Astrocyte (in vitro differentiated cells and primary cell): Measurements from ENCODE around the gene PEX11G. TPM values are rescaled to one million over a fixed set of nuclear protein-coding genes. Genes with fewer than 3 reads are reported as not detected.
"Not testable (repeated sequence)": the region's sequence is repeated elsewhere in the genome, so short reads cannot be mapped to it uniquely, and the experiment has no call there.

Experiments used
- DNase-seq: peaks from one replicate; pipeline ENCODE4 v3.0.0-alpha.2; 2010; ENCODE audit warnings: low read depth
- FAIRE-seq: peaks from 2 replicates; lab custom pipeline; 2011; peaks lifted over from hg19 to GRCh38; lab: Jason Lieb, UNC
- H2AFZ ChIP-seq: 2 replicates; pipeline ENCODE4 v1.6.0; 2012; ENCODE audit warnings: low read depth, low read length, inconsistent platforms
- H3K27ac ChIP-seq: 2 replicates; pipeline ENCODE4 v1.5.1; 2011; ENCODE audit warnings: low read depth, low read length, inconsistent platforms
- H3K27me3 ChIP-seq: 2 replicates; pipeline ENCODE4 v1.6.0; 2011; ENCODE audit warnings: low read length, inconsistent platforms; ENCODE audit not compliant: insufficient read depth
- H3K36me3 ChIP-seq: 2 replicates; pipeline ENCODE4 v1.5.1; 2011; ENCODE audit warnings: low read length, inconsistent platforms; ENCODE audit not compliant: insufficient read depth
- H3K4me1 ChIP-seq: 2 replicates; pipeline ENCODE4 v1.5.1; 2011; ENCODE audit warnings: low read length, inconsistent platforms; ENCODE audit not compliant: insufficient read depth
- H3K4me2 ChIP-seq: 2 replicates; pipeline ENCODE4 v1.6.0; 2012; ENCODE audit warnings: low read length, inconsistent platforms
- H3K4me3 ChIP-seq: 2 replicates; pipeline ENCODE4 v1.5.1; 2011; ENCODE audit warnings: low read depth, mild to moderate bottlenecking, low read length, inconsistent platforms; ENCODE audit not compliant: insufficient read depth
- H3K79me2 ChIP-seq: 2 replicates; pipeline ENCODE4 v1.6.0; 2012; ENCODE audit warnings: mild to moderate bottlenecking, low read length, inconsistent platforms; ENCODE audit not compliant: insufficient read depth
- H3K9ac ChIP-seq: 2 replicates; pipeline ENCODE4 v1.6.0; 2012; ENCODE audit warnings: mild to moderate bottlenecking, low read length, inconsistent platforms
- H3K9me3 ChIP-seq: 2 replicates; pipeline ENCODE4 v1.5.1; 2012; ENCODE audit warnings: low read depth, mild to moderate bottlenecking, low read length, inconsistent platforms; ENCODE audit not compliant: insufficient read depth
- H4K20me1 ChIP-seq: 2 replicates; pipeline ENCODE4 v1.6.0; 2012; ENCODE audit warnings: low read length, inconsistent platforms; ENCODE audit not compliant: insufficient read depth
- H3K27ac Mint-ChIP-seq: one replicate; pipeline ENCODE4 v1.8.0; 2021; ENCODE audit warnings: mild to moderate bottlenecking, mixed read lengths; ENCODE audit not compliant: unreplicated experiment
- H3K27me3 Mint-ChIP-seq: one replicate; pipeline ENCODE4 v1.8.0; 2021; ENCODE audit warnings: low read depth, mixed read lengths; ENCODE audit not compliant: unreplicated experiment
- H3K36me3 Mint-ChIP-seq: one replicate; pipeline ENCODE4 v1.8.0; 2021; ENCODE audit warnings: low read depth, mixed read lengths; ENCODE audit not compliant: unreplicated experiment
- H3K4me1 Mint-ChIP-seq: one replicate; pipeline ENCODE4 v1.8.0; 2021; ENCODE audit warnings: low read depth, mixed read lengths; ENCODE audit not compliant: unreplicated experiment
- H3K4me3 Mint-ChIP-seq: one replicate; pipeline ENCODE4 v1.8.0; 2021; ENCODE audit warnings: mild to moderate bottlenecking, moderate library complexity, mixed read lengths; ENCODE audit not compliant: unreplicated experiment
- H3K9me3 Mint-ChIP-seq: one replicate; pipeline ENCODE4 v1.8.0; 2021; ENCODE audit warnings: mild to moderate bottlenecking, mixed read lengths; ENCODE audit not compliant: unreplicated experiment
- EZH2 ChIP-seq: IDR thresholded peaks from 2 replicates; pipeline ENCODE4 v1.6.1; 2012; ENCODE audit warnings: mild to moderate bottlenecking, low read length, inconsistent platforms; ENCODE audit not compliant: insufficient read depth
- total RNA-seq: library from RNA; stranded (reverse); gene quantifications from 2 replicates; pipeline ENCODE4 v1.2.1, GENCODE V29; 2021
- TF ChIP-seq, protein P1 (sequence below): IDR thresholded peaks from 2 replicates; pipeline ENCODE4 v1.5.1; 2011; ENCODE audit warnings: low read depth, mild to moderate bottlenecking, inconsistent platforms, low read length, moderate library complexity; ENCODE audit not compliant: insufficient read depth

The PEX11G gene
- total RNA-seq, 1 donor from 2014 or later = 1.7 TPM

DNA sequence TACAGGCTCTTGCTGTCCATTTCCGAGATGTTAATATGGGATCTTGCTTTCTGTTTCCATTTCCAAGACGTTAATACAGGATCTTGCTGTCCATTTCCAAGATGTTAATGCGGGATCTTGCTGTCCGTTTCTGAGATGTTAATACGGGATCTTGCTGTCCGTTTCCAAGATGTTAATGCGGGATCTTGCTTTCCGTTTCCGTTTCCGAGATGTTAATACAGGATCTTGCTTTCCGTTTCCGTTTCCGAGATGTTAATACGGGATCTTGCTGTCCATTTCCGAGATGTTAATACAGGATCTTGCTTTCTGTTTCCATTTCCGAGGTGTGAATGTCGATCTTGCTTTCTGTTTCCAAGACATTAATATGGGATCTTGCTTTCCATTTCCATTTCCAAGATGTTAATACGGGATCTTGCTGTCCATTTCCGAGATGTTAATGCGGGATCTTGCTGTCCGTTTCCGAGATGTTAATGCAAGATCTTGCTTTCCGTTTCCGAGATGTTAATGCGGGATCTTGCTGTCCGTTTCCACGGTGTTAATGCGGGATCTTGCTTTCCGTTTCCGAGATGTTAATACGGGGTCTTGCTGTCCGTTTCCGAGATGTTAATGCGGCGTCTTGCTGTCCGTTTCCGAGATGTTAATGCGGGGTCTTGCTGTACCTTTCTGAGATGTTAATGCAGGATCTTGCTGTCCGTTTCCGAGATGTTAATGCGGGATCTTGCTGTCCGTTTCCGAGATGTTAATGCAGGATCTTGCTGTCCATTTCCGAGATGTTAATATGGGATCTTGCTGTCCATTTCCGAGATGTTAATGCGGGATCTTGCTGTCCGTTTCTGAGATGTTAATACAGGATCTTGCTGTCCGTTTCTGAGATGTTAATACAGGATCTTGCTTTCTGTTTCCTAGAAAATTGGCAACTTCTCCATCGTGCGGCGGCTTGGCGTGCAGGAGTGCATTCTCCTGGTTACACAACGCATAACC lies 38.3 kb downstream of the PEX11G start:
- TF ChIP-seq, protein P1, sequence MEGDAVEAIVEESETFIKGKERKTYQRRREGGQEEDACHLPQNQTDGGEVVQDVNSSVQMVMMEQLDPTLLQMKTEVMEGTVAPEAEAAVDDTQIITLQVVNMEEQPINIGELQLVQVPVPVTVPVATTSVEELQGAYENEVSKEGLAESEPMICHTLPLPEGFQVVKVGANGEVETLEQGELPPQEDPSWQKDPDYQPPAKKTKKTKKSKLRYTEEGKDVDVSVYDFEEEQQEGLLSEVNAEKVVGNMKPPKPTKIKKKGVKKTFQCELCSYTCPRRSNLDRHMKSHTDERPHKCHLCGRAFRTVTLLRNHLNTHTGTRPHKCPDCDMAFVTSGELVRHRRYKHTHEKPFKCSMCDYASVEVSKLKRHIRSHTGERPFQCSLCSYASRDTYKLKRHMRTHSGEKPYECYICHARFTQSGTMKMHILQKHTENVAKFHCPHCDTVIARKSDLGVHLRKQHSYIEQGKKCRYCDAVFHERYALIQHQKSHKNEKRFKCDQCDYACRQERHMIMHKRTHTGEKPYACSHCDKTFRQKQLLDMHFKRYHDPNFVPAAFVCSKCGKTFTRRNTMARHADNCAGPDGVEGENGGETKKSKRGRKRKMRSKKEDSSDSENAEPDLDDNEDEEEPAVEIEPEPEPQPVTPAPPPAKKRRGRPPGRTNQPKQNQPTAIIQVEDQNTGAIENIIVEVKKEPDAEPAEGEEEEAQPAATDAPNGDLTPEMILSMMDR = no peak
- Histone ChIP-seq H3K4me1 (no peaks in the 10 kb centered on the region), H3K4me3 (no peak overlapping the region), H3K36me3 (peaks cover 16% of the 10 kb centered on the region), H3K4me2 (no peak overlapping the region), H2AFZ (no peak overlapping the region), H3K27ac (no peak overlapping the region), H3K9me3 (peaks cover 12% of the 10 kb centered on the region), H4K20me1 (peaks cover 14% of the 10 kb centered on the region), H3K9ac (no peak overlapping the region), H3K79me2 (peaks cover 40% of the 10 kb centered on the region), H3K27me3 (no peaks in the 10 kb centered on the region)
- no peaks in the 10 kb centered on the region for H3K27me3 Mint-ChIP-seq
- H3K4me3 Mint-ChIP-seq = no peak overlapping the region
- DNase-seq (peak; percentile 47), FAIRE-seq (peak; percentile 100)
- H3K4me1 Mint-ChIP-seq = no peaks in the 10 kb centered on the region
- peaks cover 57% of the 10 kb centered on the region for H3K36me3 Mint-ChIP-seq
- H3K27ac Mint-ChIP-seq = no peak overlapping the region
- peaks cover 14% of the 10 kb centered on the region for H3K9me3 Mint-ChIP-seq

- H3K4me1 Mint-ChIP-seq, H3K4me1 ChIP-seq, H3K4me2 ChIP-seq, DNase-seq, H3K27me3 Mint-ChIP-seq, H3K4me3 Mint-ChIP-seq, H3K27me3 ChIP-seq, H2AFZ ChIP-seq, H3K9ac ChIP-seq, H3K27ac ChIP-seq, H3K27ac Mint-ChIP-seq, FAIRE-seq, H3K4me3 ChIP-seq: not testable (repeated sequence)
- Histone ChIP-seq H3K36me3 (peaks cover 14% of the 10 kb centered on the region), H3K79me2 (peaks cover 36% of the 10 kb centered on the region), H4K20me1 (peaks cover 14% of the 10 kb centered on the region), H3K9me3 (peaks cover 12% of the 10 kb centered on the region)
- H3K36me3 Mint-ChIP-seq = peaks cover 47% of the 10 kb centered on the region
- H3K9me3 Mint-ChIP-seq = peaks cover 11% of the 10 kb centered on the region
Measured at GRCh38 chr19:7449391-7450070, 39.3 kb downstream of the PEX11G start.

DNA sequence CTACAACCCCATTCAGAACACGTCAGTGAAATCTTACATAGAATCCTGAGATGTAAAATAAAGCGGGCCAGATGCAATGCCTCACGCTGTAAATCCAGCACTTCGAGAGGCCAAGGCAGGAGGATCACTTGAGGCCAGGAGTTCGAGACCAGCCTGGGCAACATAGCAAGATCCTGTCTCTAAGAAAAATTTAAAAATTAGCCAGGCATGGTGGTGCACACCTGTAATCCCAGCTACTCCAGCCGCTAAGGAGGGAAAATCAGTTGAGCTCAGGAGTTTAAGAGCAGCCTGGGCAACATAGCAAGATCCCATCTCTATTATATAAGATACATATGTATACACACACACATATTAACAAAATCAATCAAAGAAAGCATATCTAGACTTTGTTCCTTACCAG lies 41.2 kb downstream of the PEX11G start:
- Mint-ChIP-seq H3K4me1 (no peaks in the 10 kb centered on the region), H3K27ac (no peak overlapping the region), H3K36me3 (peaks cover 37% of the 10 kb centered on the region), H3K9me3 (peaks cover 11% of the 10 kb centered on the region), H3K4me3 (no peak overlapping the region), H3K27me3 (no peaks in the 10 kb centered on the region)
- no peak for DNase-seq
- no peak overlapping the region for H3K27ac ChIP-seq
- H3K4me2 ChIP-seq = no peak overlapping the region
- TF ChIP-seq EZH2 = no peak
- TF ChIP-seq, protein P1 = no peak
- peaks cover 9% of the 10 kb centered on the region for H3K9me3 ChIP-seq
- no peaks in the 10 kb centered on the region for H3K27me3 ChIP-seq
- no peaks in the 10 kb centered on the region for H3K4me1 ChIP-seq
- no peak for FAIRE-seq
- H2AFZ ChIP-seq = no peak overlapping the region
- H4K20me1 ChIP-seq = peaks cover 10% of the 10 kb centered on the region
- H3K9ac ChIP-seq = no peak overlapping the region
- peaks cover 7% of the 10 kb centered on the region for H3K36me3 ChIP-seq
- H3K79me2 ChIP-seq = peaks cover 23% of the 10 kb centered on the region
- no peak overlapping the region for H3K4me3 ChIP-seq
